T-helper 1 cell (primary cell): ENCODE measurements around the gene PRELID3B.
"Not testable (repeated sequence)": the region's sequence is repeated elsewhere in the genome, so short reads cannot be mapped to it uniquely, and the experiment has no call there.

Experiments
- DNase-seq, 5 donors: peaks; one replicate each; pipeline ENCODE4 v3.0.0-alpha.2; 2012 to 2020

The PRELID3B gene

GRCh38 chr20:59025511-59025910 is 17.1 kb downstream of the PRELID3B start:
- DNase-seq, result no peak

- no peak for DNase-seq
Observed at GRCh38 chr20:59025086-59025485, 17.5 kb downstream of the PRELID3B start.

- DNase-seq, result no peak
Observed at GRCh38 chr20:59024111-59024530, 18.5 kb downstream of the PRELID3B start.

GRCh38 chr20:59023616-59024015 is 19.0 kb downstream of the PRELID3B start:
- DNase-seq, result no peak

GRCh38 chr20:59022754-59023153 is 19.8 kb downstream of the PRELID3B start:
- no peak for DNase-seq

GRCh38 chr20:59020938-59021551 is 21.5 kb downstream of the PRELID3B start:
- DNase-seq, result no peak

- no peak for DNase-seq
Observed at GRCh38 chr20:59019217-59019616, 23.4 kb downstream of the PRELID3B start, which contains the start of gene TUBB1. TUBB1 (plus strand) TSS chr20:59019429; CDS start chr20:59019523, 94 bp downstream.

- no peak for DNase-seq
Observed at GRCh38 chr20:59018817-59019216, 23.8 kb downstream of the PRELID3B start.

- no peak for DNase-seq
Observed at GRCh38 chr20:59017493-59018231, 24.9 kb downstream of the PRELID3B start.

- DNase-seq, result no peak
Observed at GRCh38 chr20:59016795-59017492, 25.6 kb downstream of the PRELID3B start.

- no peak for DNase-seq
Observed at GRCh38 chr20:59015812-59016711, 26.5 kb downstream of the PRELID3B start.

- no peak for DNase-seq
Observed at GRCh38 chr20:59015411-59015810, 27.2 kb downstream of the PRELID3B start.

- no peak for DNase-seq
Observed at GRCh38 chr20:59014680-59015389, 27.8 kb downstream of the PRELID3B start.

GRCh38 chr20:59013959-59014608 is 28.5 kb downstream of the PRELID3B start:
- DNase-seq, result peak in 1 of 5 donors; percentile 33

GRCh38 chr20:59013031-59013951 is 29.3 kb downstream of the PRELID3B start:
- no peak for DNase-seq

GRCh38 chr20:59011874-59012157 is 30.8 kb downstream of the PRELID3B start:
- DNase-seq, result not testable (repeated sequence)

GRCh38 chr20:59010995-59011873 is 31.4 kb downstream of the PRELID3B start:
- peak in 1 of 5 donors; percentile 38 for DNase-seq

- no peak for DNase-seq
Observed at GRCh38 chr20:59010321-59010994, 32.1 kb downstream of the PRELID3B start.
